H1 (cell line): ENCODE data around the gene MMP13. TPM values are rescaled to one million over a fixed set of nuclear protein-coding genes. Genes with fewer than 3 reads are reported as not detected.

Source experiments
- CTCF ChIA-PET: fragments of 300-600 bp; sonication (Branson Sonifier 250); formaldehyde crosslinking; loops from one replicate; lab custom pipeline; 2021; ENCODE audit not compliant: partially characterized antibody; lab: Charles Lee
- POLR2A ChIA-PET: fragments of 300-600 bp; sonication (Branson Sonifier 250); formaldehyde crosslinking; loops from one replicate; lab custom pipeline; 2021; ENCODE audit warnings: inconsistent platforms; ENCODE audit not compliant: partially characterized antibody; lab: Charles Lee
- DNase-seq, 2 experiments: peaks; one replicate each; pipeline versions ENCODE4 v3.0.0 to v3.0.0-alpha.2; 2010 to 2022; ENCODE audit warnings: low spot score in 2 of 2, low read depth in 1 of 2, mixed read lengths in 1 of 2
- FAIRE-seq: peaks from 2 replicates; lab custom pipeline; 2011; peaks lifted over from hg19 to GRCh38; lab: Jason Lieb, UNC
- H2AFZ ChIP-seq: 2 replicates; pipeline ENCODE4 v1.8.1; 2012; ENCODE audit warnings: low read length, inconsistent platforms
- H2AK5ac ChIP-seq: 2 replicates; pipeline ENCODE4 v1.6.1; 2013; ENCODE audit warnings: low read depth, low read length
- H2BK120ac ChIP-seq: replicated peaks from 2 replicates; pipeline ENCODE3; 2013; ENCODE audit warnings: low read depth, low read length, inconsistent platforms
- H2BK12ac ChIP-seq: 2 replicates; pipeline ENCODE4 v1.6.1; 2013; ENCODE audit warnings: low read depth, low read length
- H2BK15ac ChIP-seq: 2 replicates; pipeline ENCODE4 v1.6.1; 2013; ENCODE audit warnings: low read length
- H2BK20ac ChIP-seq: 2 replicates; pipeline ENCODE4 v1.6.1; 2013; ENCODE audit warnings: low read length
- H2BK5ac ChIP-seq: 2 replicates; pipeline ENCODE4 v1.6.1; 2013; ENCODE audit warnings: low read depth, low read length
- H3K14ac ChIP-seq: 2 replicates; pipeline ENCODE4 v1.6.1; 2013; ENCODE audit warnings: inconsistent platforms; ENCODE audit not compliant: insufficient read length
- H3K18ac ChIP-seq: 2 replicates; pipeline ENCODE4 v1.6.1; 2013; ENCODE audit warnings: low read length; ENCODE audit errors: extremely low read depth
- H3K23ac ChIP-seq: 2 replicates; pipeline ENCODE4 v1.6.1; 2013; ENCODE audit warnings: inconsistent platforms; ENCODE audit not compliant: insufficient read length
- H3K23me2 ChIP-seq: 2 replicates; pipeline ENCODE4 v1.6.1; 2013; ENCODE audit warnings: low read depth, low read length
- H3K27ac ChIP-seq: 2 replicates; pipeline ENCODE4 v1.6.1; 2011; ENCODE audit warnings: low read depth, low read length, inconsistent platforms
- H3K27me3 ChIP-seq, 4 experiments: replicated peaks in 1 of 4; 1 replicate in 1 of 4; 2 replicates in 3 of 4; pipeline versions ENCODE4 v1.6.1 to v1.8.1; 2011 to 2013; ENCODE audit warnings: low read length in 3 of 4, mild to moderate bottlenecking in 3 of 4, inconsistent platforms in 2 of 4, mixed read lengths in 2 of 4, moderate library complexity in 1 of 4; ENCODE audit not compliant: control insufficient read depth in 3 of 4, insufficient read depth in 3 of 4; ENCODE audit errors: extremely low read depth in 1 of 4
- H3K36me3 ChIP-seq, 4 experiments: 2 replicates each; pipeline versions ENCODE4 v1.6.1 to v1.8.1; 2011 to 2013; ENCODE audit warnings: mild to moderate bottlenecking in 4 of 4, low read length in 3 of 4, moderate library complexity in 2 of 4, control low read depth in 1 of 4, inconsistent platforms in 1 of 4; ENCODE audit not compliant: insufficient read depth in 4 of 4, control insufficient read depth in 2 of 4
- H3K4ac ChIP-seq: replicated peaks from 2 replicates; pipeline ENCODE3; 2013; ENCODE audit warnings: low read length, low read depth, mixed read lengths, inconsistent platforms; ENCODE audit not compliant: insufficient read length
- H3K4me1 ChIP-seq, 4 experiments: replicated peaks in 1 of 4; 1 replicate in 1 of 4; 2 replicates in 3 of 4; pipeline versions ENCODE4 v1.6.1 to v1.8.1; 2011 to 2013; ENCODE audit warnings: low read length in 3 of 4, inconsistent platforms in 2 of 4, mixed read lengths in 1 of 4; ENCODE audit not compliant: insufficient read depth in 4 of 4, control insufficient read depth in 3 of 4
- H3K4me2 ChIP-seq, 2 experiments: 2 replicates each; pipeline versions ENCODE4 v1.6.1 to v1.8.1; 2011 to 2013; ENCODE audit warnings: low read depth in 2 of 2, low read length in 2 of 2, control low read depth in 1 of 2, inconsistent platforms in 1 of 2, mild to moderate bottlenecking in 1 of 2; ENCODE audit not compliant: insufficient read depth in 1 of 2
- H3K4me3 ChIP-seq, 4 experiments: fragments of 200-600, 300-600 bp in 1 of 4; sonication (generic), shearing (Covaris generic), sonication (Bioruptor Twin) in 1 of 4; 2 replicates each; pipeline versions ENCODE4 v1.5.1 to v1.8.1; 2011 to 2016; ENCODE audit warnings: low read length in 4 of 4, low read depth in 3 of 4, control low read depth in 2 of 4, inconsistent platforms in 2 of 4, mild to moderate bottlenecking in 2 of 4, mixed read lengths in 1 of 4, moderate library complexity in 1 of 4; ENCODE audit not compliant: insufficient read depth in 2 of 4; ENCODE audit errors: extremely low read depth in 1 of 4
- H3K56ac ChIP-seq: replicated peaks from 2 replicates; pipeline ENCODE3; 2013; ENCODE audit warnings: low read depth, mild to moderate bottlenecking, mixed read lengths, low read length, inconsistent platforms; ENCODE audit not compliant: insufficient read length
- H3K79me1 ChIP-seq: 2 replicates; pipeline ENCODE4 v1.6.1; 2013; ENCODE audit warnings: low read depth, low read length, control low read depth
- H3K79me2 ChIP-seq, 2 experiments: 2 replicates each; pipeline versions ENCODE4 v1.6.1 to v1.8.1; 2012 to 2013; ENCODE audit warnings: low read length in 2 of 2, mild to moderate bottlenecking in 2 of 2, inconsistent platforms in 1 of 2; ENCODE audit not compliant: insufficient read depth in 2 of 2, control insufficient read depth in 1 of 2
- H3K9ac ChIP-seq, 4 experiments: replicated peaks in 1 of 4; 1 replicate in 1 of 4; 2 replicates in 3 of 4; pipeline versions ENCODE4 v1.6.1 to v1.8.1; 2011 to 2013; ENCODE audit warnings: low read depth in 3 of 4, low read length in 3 of 4, control low read depth in 2 of 4, mild to moderate bottlenecking in 2 of 4, moderate library complexity in 2 of 4, inconsistent platforms in 1 of 4; ENCODE audit errors: extremely low read depth in 1 of 4
- H3K9me3 ChIP-seq, 2 experiments: 2 replicates each; pipeline versions ENCODE4 v1.6.1 to v1.8.1; 2012 to 2013; ENCODE audit warnings: mild to moderate bottlenecking in 2 of 2, moderate library complexity in 2 of 2, control low read depth in 1 of 2, inconsistent platforms in 1 of 2, low read depth in 1 of 2, low read length in 1 of 2, mixed read lengths in 1 of 2; ENCODE audit not compliant: insufficient read depth in 2 of 2
- H4K20me1 ChIP-seq, 2 experiments: replicated peaks in 1 of 2; 2 replicates each; pipeline versions ENCODE3 to v1.8.1; 2011 to 2013; ENCODE audit warnings: inconsistent platforms in 2 of 2, low read length in 2 of 2, mild to moderate bottlenecking in 1 of 2; ENCODE audit not compliant: insufficient read depth in 2 of 2, control insufficient read depth in 1 of 2
- H4K5ac ChIP-seq: 2 replicates; pipeline ENCODE4 v1.6.1; 2013; ENCODE audit warnings: low read length, low read depth, mixed read lengths, inconsistent platforms; ENCODE audit not compliant: insufficient read length
- H4K8ac ChIP-seq: 2 replicates; pipeline ENCODE4 v1.8.0; 2013; ENCODE audit warnings: mild to moderate bottlenecking, moderate library complexity, low read length, inconsistent platforms; ENCODE audit not compliant: insufficient read depth; ENCODE audit errors: extremely low read depth
- H4K91ac ChIP-seq: replicated peaks from 2 replicates; pipeline ENCODE3; 2013; ENCODE audit warnings: low read length, mixed read lengths, inconsistent platforms; ENCODE audit not compliant: insufficient read length
- EZH2 ChIP-seq: fragments of 200-600 bp; sonication (generic); IDR thresholded peaks from 2 replicates; pipeline ENCODE4 v1.7.1; 2012; ENCODE audit warnings: low read depth, mild to moderate bottlenecking, moderate library complexity, low read length, inconsistent platforms; ENCODE audit not compliant: severe bottlenecking
- SIX5 ChIP-seq: IDR thresholded peaks from 2 replicates; pipeline ENCODE4 v1.6.1; 2011; ENCODE audit warnings: mild to moderate bottlenecking, low read depth, low read length
- SRF ChIP-seq: IDR thresholded peaks from 2 replicates; pipeline ENCODE4 v1.6.1; 2011; ENCODE audit warnings: mild to moderate bottlenecking, low read depth, low read length, moderate library complexity
- WGBS, 2 experiments: shearing (Covaris generic) in 1 of 2; methylation state at CpG; one replicate each; pipeline versions ENCODE4 v1.1.6 to v1.1.7; 2013 to 2015; ENCODE audit warnings: low lambda C conversion rate in 2 of 2, mixed read lengths in 2 of 2, inconsistent platforms in 1 of 2, low coverage in 1 of 2, missing lambda C conversion rate in 1 of 2; ENCODE audit not compliant: insufficient replicate concordance in 2 of 2, insufficient coverage in 1 of 2, insufficient read length in 1 of 2; ENCODE audit errors: extremely low coverage in 1 of 2, missing lambda C conversion rate in 1 of 2; 5-methylcytosine and 5-hydroxymethylcytosine counted together
- polyA plus RNA-seq, 7 experiments: library from polyadenylated mRNA; depleted of rRNA in 3 of 7; stranded (reverse) in 5 of 7; unstranded in 2 of 7; fragments of >200 nt in 5 of 7; fragments of 200-250 nt in 2 of 7; gene quantifications; 1 replicate in 5 of 7; 2 replicates in 1 of 7; 4 replicates in 1 of 7; pipeline versions ENCODE4 v1.2.1 to v1.2.3, GENCODE V29; 2011 to 2013; ENCODE audit warnings: missing spikeins in 2 of 7, mixed read lengths in 2 of 7
- total RNA-seq: library from RNA; stranded (reverse); fragmentation: NEBNext Ultra II Directional; extraction: Animal tissue kit (Norgen Biotek cat#: 25700); gene quantifications from 2 replicates; pipeline ENCODE4 v1.2.1, GENCODE V29; 2021
- TF ChIP-seq, protein P1 (sequence below): IDR thresholded peaks from 2 replicates; pipeline ENCODE4 v1.6.1; 2011; ENCODE audit warnings: low read depth, mild to moderate bottlenecking, low read length; ENCODE audit not compliant: insufficient read depth

The MMP13 gene
- total and polyA plus RNA-seq, 2 of the 8 experiments (the other 6 are each of a cell fraction or from before 2014, with no cell fraction given) = not detected

DNA sequence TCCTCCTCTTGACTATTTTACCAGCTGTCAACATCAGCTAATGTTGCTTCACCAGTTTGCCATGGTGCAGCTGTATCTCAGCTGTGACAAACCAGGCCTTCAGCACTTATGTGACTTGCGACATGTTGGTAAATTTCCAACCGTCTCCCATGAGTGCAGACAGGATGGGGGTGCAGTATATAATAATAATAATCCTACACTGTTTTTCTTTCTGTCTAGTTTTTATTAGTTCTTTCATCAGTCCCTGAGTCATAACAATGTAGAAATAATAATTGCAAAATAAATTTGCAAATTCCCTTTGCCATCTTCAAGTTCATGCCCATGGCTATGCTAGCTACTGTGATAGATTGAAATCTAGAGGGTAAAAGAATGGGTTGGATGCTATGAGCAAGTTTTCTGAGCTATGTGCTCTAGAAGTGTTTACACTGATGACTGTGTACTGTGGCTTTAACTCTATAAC is 4.9 kb downstream of the MMP13 start:
- H3K23ac ChIP-seq = no peak overlapping the region
- H3K4ac ChIP-seq = no peak overlapping the region
- H2BK120ac ChIP-seq = no peak overlapping the region
- no peak overlapping the region for H3K9ac ChIP-seq
- no peak overlapping the region for H2AK5ac ChIP-seq
- H4K5ac ChIP-seq = no peak overlapping the region
- no peak overlapping the region for H3K4me3 ChIP-seq
- H3K4me2 ChIP-seq = no peak overlapping the region
- H3K79me1 ChIP-seq = no peaks in the 10 kb centered on the region
- no peak overlapping the region for H3K56ac ChIP-seq
- no peak overlapping the region for H4K8ac ChIP-seq
- no peak for TF ChIP-seq EZH2
- TF ChIP-seq SIX5 = no peak
- TF ChIP-seq, protein P1, sequence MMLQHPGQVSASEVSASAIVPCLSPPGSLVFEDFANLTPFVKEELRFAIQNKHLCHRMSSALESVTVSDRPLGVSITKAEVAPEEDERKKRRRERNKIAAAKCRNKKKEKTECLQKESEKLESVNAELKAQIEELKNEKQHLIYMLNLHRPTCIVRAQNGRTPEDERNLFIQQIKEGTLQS = no peak
- no peak for TF ChIP-seq SRF
- DNase-seq = no peak
- H4K91ac ChIP-seq = no peak overlapping the region
- H3K36me3 ChIP-seq = no peaks in the 10 kb centered on the region
- no peaks in the 10 kb centered on the region for H3K9me3 ChIP-seq
- FAIRE-seq = no peak
- H2BK5ac ChIP-seq = no peak overlapping the region
- WGBS, 2 experiments = 97% methylated on average over 2 of the region's 2 CpGs; no CpG with 5 or more reads in 1 of the 2 experiments
- CTCF ChIA-PET = interaction anchor here (1.4 to 2.6 kb wide), 2 partner anchors 10 to 15 kb away, joined by 4 to 10 read pairs; no protein-coding TSS in a partner anchor
- no peak overlapping the region for H3K14ac ChIP-seq
- H2BK15ac ChIP-seq = no peak overlapping the region
- peaks cover 2% of the 10 kb centered on the region; the same call in 1 of the 2 replicates for H3K23me2 ChIP-seq
- no peak overlapping the region for H2AFZ ChIP-seq
- H3K79me2 ChIP-seq = no peaks in the 10 kb centered on the region
- POLR2A ChIA-PET = no interaction called here
- no peaks in the 10 kb centered on the region for H4K20me1 ChIP-seq
- H3K18ac ChIP-seq = no peak overlapping the region
- H2BK12ac ChIP-seq = no peak overlapping the region
- peaks cover 0 to 1% (median 0%) of the 10 kb centered on the region in 4 experiments; a peak in 1 of 7 replicates for H3K27me3 ChIP-seq
- H3K4me1 ChIP-seq = no peaks in the 10 kb centered on the region
- H2BK20ac ChIP-seq = no peak overlapping the region
- H3K27ac ChIP-seq = no peak overlapping the region
